ENCODE results near the gene EFCAB10. TPM values are rescaled to one million over a fixed set of nuclear protein-coding genes. Genes with fewer than 3 reads are reported as not detected.
"Not testable (repeated sequence)": the region's sequence is repeated elsewhere in the genome, so short reads cannot be mapped to it uniquely, and the experiment has no call there.

Gene EFCAB10
- total RNA-seq, 1 donor from 2014 or later, result 0.70 TPM

GRCh38 chr7:105524840-105525239, 56.5 kb downstream of the EFCAB10 start:
- peaks cover 2% of the 10 kb centered on the region for H3K9me3 Mint-ChIP-seq
- no peak for TF ChIP-seq CTCF (conservative IDR thresholded peaks at IDR 0.05)
- DNase-seq (ENCODE audit: low read depth, low spot score), result no peak
- peaks cover 3% of the 10 kb centered on the region for H3K27me3 Mint-ChIP-seq (ENCODE audit: low read depth)
- H3K4me1 Mint-ChIP-seq, result peaks cover 12% of the 10 kb centered on the region
- peaks cover under 1% of the 10 kb centered on the region for H3K36me3 Mint-ChIP-seq (ENCODE audit: low read depth)
- no peak overlapping the region for H3K27ac Mint-ChIP-seq (ENCODE audit: unreplicated experiment)
- peak overlapping the region; percentile 76 for H3K4me3 Mint-ChIP-seq

GRCh38 chr7:105524423-105524822, 56.9 kb downstream of the EFCAB10 start:
- not testable (repeated sequence) for H3K9me3 Mint-ChIP-seq; H3K36me3 Mint-ChIP-seq (ENCODE audit: low read depth); DNase-seq (ENCODE audit: low read depth, low spot score); H3K27me3 Mint-ChIP-seq (ENCODE audit: low read depth); H3K27ac Mint-ChIP-seq (ENCODE audit: unreplicated experiment)
- H3K4me1 Mint-ChIP-seq, result peaks cover 17% of the 10 kb centered on the region
- peak overlapping the region; percentile 76 for H3K4me3 Mint-ChIP-seq

- Mint-ChIP-seq H3K27me3 (ENCODE audit: low read depth) (peaks cover 3% of the 10 kb centered on the region), H3K27ac (ENCODE audit: unreplicated experiment) (peak within 1 kb of the TSS; percentile 99), H3K4me1 (peaks cover 22% of the 10 kb centered on the region), H3K9me3 (peaks cover 2% of the 10 kb centered on the region), H3K36me3 (ENCODE audit: low read depth) (peaks cover 9% of the 10 kb centered on the region), H3K4me3 (peak within 1 kb of the TSS; percentile 98)
- no peak for TF ChIP-seq CTCF (conservative IDR thresholded peaks at IDR 0.05)
- peak; percentile 74 for DNase-seq (ENCODE audit: low read depth, low spot score)
These were observed 59.4 kb downstream of the EFCAB10 start, which contains the start of gene PUS7 for GRCh38 chr7:105521717-105522463. Gene PUS7 (minus strand): TSS chr7:105522271. CDS start chr7:105508512, 13,759 bp downstream.

GRCh38 chr7:105521027-105521716, 60.1 kb downstream of the EFCAB10 start:
- Mint-ChIP-seq H3K27ac (ENCODE audit: unreplicated experiment) (peak overlapping the region; percentile 99), H3K36me3 (ENCODE audit: low read depth) (peaks cover 9% of the 10 kb centered on the region), H3K9me3 (peaks cover 2% of the 10 kb centered on the region), H3K4me3 (peak overlapping the region; percentile 98), H3K27me3 (ENCODE audit: low read depth) (peaks cover 2% of the 10 kb centered on the region), H3K4me1 (peaks cover 22% of the 10 kb centered on the region)
- no peak for TF ChIP-seq CTCF (conservative IDR thresholded peaks at IDR 0.05)
- DNase-seq (ENCODE audit: low read depth, low spot score), result peak; percentile 45

- not testable (repeated sequence) for H3K9me3 Mint-ChIP-seq; DNase-seq (ENCODE audit: low read depth, low spot score); H3K36me3 Mint-ChIP-seq (ENCODE audit: low read depth); H3K27me3 Mint-ChIP-seq (ENCODE audit: low read depth); H3K27ac Mint-ChIP-seq (ENCODE audit: unreplicated experiment)
- Mint-ChIP-seq H3K4me3 (peak overlapping the region; percentile 98), H3K4me1 (peaks cover 22% of the 10 kb centered on the region)
These were observed 60.7 kb downstream of the EFCAB10 start for GRCh38 chr7:105520620-105521019.

- Mint-ChIP-seq H3K27ac (ENCODE audit: unreplicated experiment) (no peak overlapping the region), H3K9me3 (peaks cover 3% of the 10 kb centered on the region), H3K4me3 (peak overlapping the region; percentile 82), H3K36me3 (ENCODE audit: low read depth) (peaks cover 13% of the 10 kb centered on the region), H3K4me1 (peaks cover 22% of the 10 kb centered on the region), H3K27me3 (ENCODE audit: low read depth) (no peaks in the 10 kb centered on the region)
- TF ChIP-seq CTCF (conservative IDR thresholded peaks at IDR 0.05), result no peak
- no peak for DNase-seq (ENCODE audit: low read depth, low spot score)
These were observed 61.9 kb downstream of the EFCAB10 start for GRCh38 chr7:105519353-105519752.

- H3K4me3 Mint-ChIP-seq; H3K9me3 Mint-ChIP-seq; H3K27ac Mint-ChIP-seq (ENCODE audit: unreplicated experiment); H3K27me3 Mint-ChIP-seq (ENCODE audit: low read depth); DNase-seq (ENCODE audit: low read depth, low spot score): not testable (repeated sequence)
- Mint-ChIP-seq H3K36me3 (ENCODE audit: low read depth) (peaks cover 21% of the 10 kb centered on the region), H3K4me1 (peaks cover 11% of the 10 kb centered on the region)
These were observed 65.7 kb downstream of the EFCAB10 start for GRCh38 chr7:105515610-105516009.

Data from neural crest cell (in vitro differentiated cells).